Esophagus squamous epithelium (tissue), 4 donors: ENCODE data around the gene DNAJB1.

ENCODE experiments used
- CTCF ChIP-seq, 6 experiments: fragments of 450-650 bp in 4 of 6; fragments of 200-600 bp in 2 of 6; sonication (generic) in 2 of 6; IDR thresholded peaks; one replicate each; pipeline ENCODE4 v1.5.1; 2016 to 2019; ENCODE audit warnings: antibody characterized with exemption in 6 of 6, mild to moderate bottlenecking in 4 of 6, moderate library complexity in 4 of 6
- POLR2A ChIP-seq, 4 donors: fragments of 450-650 bp; IDR thresholded peaks; one replicate each; pipeline ENCODE4 v1.6.1; 2017; ENCODE audit warnings: antibody characterized with exemption in 4 of 4, mild to moderate bottlenecking in 4 of 4, moderate library complexity in 3 of 4

- no peak for TF ChIP-seq CTCF (IDR thresholded peaks at IDR 0.05)
- TF ChIP-seq POLR2A (IDR thresholded peaks at IDR 0.05): no peak
These were observed 21.4 kb downstream of the DNAJB1 start for GRCh38 chr19:14496834-14497227.
